ENCODE measurements around the gene ANKRD36B.
"Not testable (repeated sequence)": the region's sequence is repeated elsewhere in the genome, so short reads cannot be mapped to it uniquely, and the experiment has no call there.

DNA sequence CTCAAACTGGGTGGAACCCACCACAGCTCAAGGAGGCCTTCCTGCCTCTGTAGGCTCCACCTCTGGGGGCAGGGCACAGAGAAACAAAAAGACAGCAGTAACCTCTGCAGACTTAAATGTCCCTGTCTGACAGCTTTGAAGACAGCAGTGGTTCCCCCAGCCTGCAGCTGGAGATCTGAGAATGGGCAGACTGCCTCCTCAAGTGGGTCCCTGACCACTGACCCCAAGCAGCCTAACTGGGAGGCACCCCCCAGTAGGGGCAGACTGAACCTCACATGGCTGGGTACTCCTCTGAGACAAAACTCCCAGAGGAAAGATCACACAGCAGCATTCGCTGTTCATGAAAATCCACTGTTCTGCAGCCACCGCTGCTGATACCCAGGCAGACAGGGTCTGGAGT, 63.8 kb downstream of the ANKRD36B start:
- TF ChIP-seq CTCF, POLR2A (IDR thresholded peaks at IDR 0.05): not testable (repeated sequence)

Measured in right lobe of liver (tissue), 4 donors.